H1 (cell line): Measurements from ENCODE around the gene EPHA8.

Experiments used
- CTCF ChIP-seq, 3 experiments: IDR thresholded peaks; 1 replicate in 2 of 3; 2 replicates in 1 of 3; pipeline versions ENCODE4 v1.5.1 to v1.6.1; 2011; ENCODE audit warnings: low read length in 3 of 3, mild to moderate bottlenecking in 3 of 3, inconsistent platforms in 2 of 3, low read depth in 1 of 3, moderate library complexity in 1 of 3; ENCODE audit not compliant: insufficient read depth in 1 of 3; ENCODE audit errors: control extremely low read depth in 1 of 3
- HDAC2 ChIP-seq, 2 experiments: fragments of 300-600 bp in 1 of 2; sonication (generic) in 1 of 2; IDR thresholded peaks; 2 replicates each; pipeline ENCODE4 v1.6.1; 2011 to 2012; ENCODE audit warnings: low read depth in 2 of 2, low read length in 2 of 2, mild to moderate bottlenecking in 2 of 2, moderate library complexity in 2 of 2, borderline replicate concordance in 1 of 2, inconsistent platforms in 1 of 2
- JUN ChIP-seq: IDR thresholded peaks from 2 replicates; pipeline ENCODE4 v1.6.1; 2011; ENCODE audit warnings: low read depth, mild to moderate bottlenecking, improper control_type of control experiment, low read length
- KDM5A ChIP-seq: fragments of 200-600 bp; IDR thresholded peaks from 2 replicates; pipeline ENCODE4 v1.7.1; 2012; ENCODE audit warnings: mild to moderate bottlenecking, low read length, inconsistent platforms, mixed read lengths
- SP4 ChIP-seq: IDR thresholded peaks from 2 replicates; pipeline ENCODE4 v1.6.1; 2012; ENCODE audit warnings: low read length, inconsistent platforms

GRCh38 chr1:22545141-22545540 lies 18.1 kb upstream of the EPHA8 start:
- TF ChIP-seq CTCF (IDR thresholded peaks at IDR 0.05; ENCODE audit: control extremely low read depth in 1 of 3, insufficient read depth in 1 of 3, low read depth in 1 of 3, low read length in 3 of 3) (no peak), HDAC2 (IDR thresholded peaks at IDR 0.05; ENCODE audit: borderline replicate concordance in 1 of 2, low read depth in 2 of 2, low read length in 2 of 2) (no peak), SP4 (no peak), JUN (no peak), KDM5A (no peak)
